ENCODE measurements around the gene PTPRD.
"Not testable (repeated sequence)": the region's sequence is repeated elsewhere in the genome, so short reads cannot be mapped to it uniquely, and the experiment has no call there.

Gene PTPRD

GRCh38 chr9:8713149-8713810 lies 1899.5 kb downstream of the PTPRD start:
- DNase-seq (ENCODE audit: low read depth in 1 of 2, low spot score in 1 of 2): no peak

GRCh38 chr9:8709731-8710130 lies 1903.1 kb downstream of the PTPRD start:
- DNase-seq (ENCODE audit: low read depth in 1 of 2, low spot score in 1 of 2): no peak

- DNase-seq (ENCODE audit: low read depth in 1 of 2, low spot score in 1 of 2): no peak
Measured at GRCh38 chr9:8708728-8709127, 1904.1 kb downstream of the PTPRD start.

DNA sequence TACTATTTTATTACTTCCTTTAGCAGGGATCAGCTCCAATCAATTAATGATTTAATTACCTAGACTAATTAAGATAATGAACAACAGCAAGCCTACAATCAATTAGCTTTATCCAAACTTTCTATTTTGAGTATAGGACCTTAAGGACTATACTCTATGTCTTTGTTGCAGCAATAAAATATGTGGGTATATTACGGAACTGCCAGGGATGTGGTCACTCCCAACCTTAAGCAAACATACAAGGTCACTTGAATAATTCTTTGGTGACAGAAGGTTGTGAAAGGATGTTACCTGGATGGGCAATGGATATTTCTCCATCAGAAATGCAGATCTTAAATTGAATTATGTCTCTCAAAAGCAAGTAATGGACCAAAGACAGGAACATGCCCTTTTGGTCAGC lies 1905.8 kb downstream of the PTPRD start:
- no peak for DNase-seq (ENCODE audit: low read depth in 1 of 2, low spot score in 1 of 2)

DNA sequence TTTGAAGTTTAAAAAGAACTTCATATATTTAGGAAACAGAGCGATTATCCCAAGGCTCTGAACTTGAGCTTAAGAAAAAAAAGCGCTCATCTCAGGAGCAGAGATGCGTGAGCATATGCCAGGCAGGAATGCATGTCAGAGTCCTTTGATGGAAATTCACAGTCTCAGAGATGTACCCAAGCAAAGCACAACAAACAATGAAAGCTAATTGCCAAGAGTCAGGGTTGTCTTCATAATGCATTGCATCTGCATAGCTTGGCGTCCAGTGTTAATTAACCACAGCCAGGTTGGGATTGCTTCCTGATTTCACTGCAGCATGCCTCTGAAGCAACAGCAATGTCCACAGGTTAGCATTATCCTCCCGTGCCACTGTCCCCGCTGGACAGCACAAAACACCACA lies 1906.3 kb downstream of the PTPRD start:
- DNase-seq (ENCODE audit: low read depth in 1 of 2, low spot score in 1 of 2): no peak

DNA sequence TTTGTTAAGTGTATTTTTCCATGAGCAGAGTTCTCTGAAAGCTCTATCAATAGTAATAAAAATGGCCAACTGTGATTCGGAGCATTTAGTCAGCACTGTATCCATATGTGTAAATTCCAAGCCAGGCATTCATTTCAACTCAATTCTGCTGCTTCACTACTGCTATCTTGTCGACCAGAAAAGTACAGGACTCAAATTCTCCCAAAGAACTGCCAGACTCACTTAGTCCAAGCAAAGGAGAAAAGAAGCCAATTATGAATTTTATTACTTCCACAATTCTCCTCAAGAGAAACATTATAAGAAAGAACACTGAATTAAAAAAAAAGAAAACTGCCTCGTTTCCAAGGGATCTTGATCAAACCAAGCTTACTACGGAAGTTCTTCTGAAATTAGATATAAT lies 1906.9 kb downstream of the PTPRD start:
- DNase-seq (ENCODE audit: low read depth in 1 of 2, low spot score in 1 of 2): no peak

DNA sequence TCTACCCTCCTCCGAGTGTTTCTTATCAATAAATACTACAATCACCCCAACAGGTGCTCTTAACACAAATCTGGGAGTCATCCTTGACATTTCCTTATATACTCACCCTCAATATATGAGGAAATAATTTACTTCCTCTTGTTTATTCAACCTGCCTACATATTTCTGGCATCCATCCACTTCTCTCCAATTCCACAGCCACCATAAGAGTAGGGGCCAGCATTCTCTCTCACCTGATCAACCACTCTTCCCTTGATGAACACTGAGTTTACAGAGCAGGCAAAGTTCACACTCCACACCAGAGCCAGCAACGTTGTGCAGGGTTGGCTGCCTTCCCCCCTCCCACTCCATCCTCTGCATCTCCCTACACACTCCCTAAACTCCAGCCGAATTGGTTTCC lies 1908.9 kb downstream of the PTPRD start:
- DNase-seq (ENCODE audit: low read depth in 1 of 2, low spot score in 1 of 2): no peak

DNA sequence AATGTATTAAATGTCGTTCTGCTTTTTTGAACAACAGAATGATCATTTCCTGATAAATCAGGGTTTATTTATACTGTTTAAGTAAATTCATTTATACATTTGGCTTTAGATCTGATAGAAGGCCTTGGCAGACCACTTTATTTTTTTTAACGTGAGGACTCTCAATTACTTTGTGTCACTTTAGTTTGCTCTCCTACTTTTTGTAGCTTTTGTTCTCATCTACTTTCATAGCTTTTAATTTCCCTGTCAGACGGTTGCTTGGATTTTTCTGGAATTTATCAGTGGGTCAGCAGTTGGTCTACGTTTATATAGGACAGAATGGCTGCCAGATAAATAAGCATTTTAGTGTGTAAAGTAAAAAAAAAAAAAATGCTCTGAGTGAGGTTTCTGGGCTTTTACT lies 1910.9 kb downstream of the PTPRD start:
- DNase-seq (ENCODE audit: low read depth in 1 of 2, low spot score in 1 of 2): no peak

DNA sequence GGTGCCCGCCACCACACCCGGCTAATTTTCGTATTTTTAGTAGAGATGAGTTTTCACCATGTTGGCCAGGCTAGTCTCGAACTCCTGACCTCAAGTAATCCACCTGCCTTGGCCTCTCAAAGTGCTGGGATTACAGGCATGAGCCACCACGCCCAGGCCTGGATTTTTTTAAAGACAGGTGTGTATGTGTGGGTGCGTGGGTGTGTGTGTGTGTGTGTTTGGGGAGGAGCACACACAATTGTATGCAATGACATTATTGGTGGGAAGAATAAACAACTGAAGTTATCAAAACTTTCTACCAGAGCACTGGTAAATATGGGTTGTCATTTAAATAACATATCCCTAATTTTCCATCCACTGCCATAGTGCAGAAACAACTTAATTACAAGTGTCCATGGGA lies 1915.2 kb downstream of the PTPRD start:
- not testable (repeated sequence) for DNase-seq (ENCODE audit: low read depth in 1 of 2, low spot score in 1 of 2)

DNA sequence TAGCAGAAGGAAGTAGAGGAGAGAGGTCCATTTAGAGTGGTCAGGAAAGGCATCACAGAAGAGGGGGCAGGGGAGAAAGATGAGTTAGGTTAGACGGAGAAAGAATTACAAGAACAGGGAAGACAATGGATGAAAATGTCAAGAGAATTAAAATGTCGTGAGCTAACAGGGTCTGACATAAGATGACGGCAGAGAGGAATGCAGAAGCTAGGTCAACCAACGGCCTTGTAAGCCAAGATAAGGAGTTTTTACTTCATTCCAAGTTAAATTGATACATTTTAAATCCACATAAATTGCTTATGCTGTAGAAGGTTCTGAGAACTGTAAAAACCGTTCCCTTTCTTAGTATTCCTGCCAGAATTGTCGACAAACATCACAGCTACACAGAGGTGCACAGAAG lies 1916.3 kb downstream of the PTPRD start:
- no peak for DNase-seq (ENCODE audit: low read depth in 1 of 2, low spot score in 1 of 2)

GRCh38 chr9:8694983-8695588 lies 1917.7 kb downstream of the PTPRD start:
- DNase-seq (ENCODE audit: low read depth in 1 of 2, low spot score in 1 of 2): no peak

DNA sequence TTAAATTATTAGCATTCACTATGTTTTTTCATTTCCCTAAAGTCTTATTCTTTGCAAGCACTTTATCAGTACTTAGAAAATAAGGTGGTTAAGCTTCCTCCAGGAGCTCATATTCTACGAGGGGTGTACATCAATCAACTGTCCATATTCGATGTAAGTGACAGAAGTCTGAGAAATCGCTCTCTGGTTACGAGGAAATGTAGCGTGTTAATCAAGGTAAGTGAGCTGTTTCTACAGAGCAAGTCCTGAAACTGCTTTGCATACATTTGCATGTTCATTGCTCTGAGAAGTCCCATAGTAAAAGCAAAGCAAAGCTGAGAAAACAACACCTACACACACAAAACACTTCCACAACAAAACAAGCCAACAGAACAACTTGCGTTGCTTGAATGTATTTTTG lies 1919.3 kb downstream of the PTPRD start:
- DNase-seq (ENCODE audit: low read depth in 1 of 2, low spot score in 1 of 2): no peak

GRCh38 chr9:8686516-8686915 lies 1926.3 kb downstream of the PTPRD start:
- DNase-seq (ENCODE audit: low read depth in 1 of 2, low spot score in 1 of 2): no peak

- no peak for DNase-seq (ENCODE audit: low read depth in 1 of 2, low spot score in 1 of 2)
Measured at GRCh38 chr9:8685825-8686224, 1927.0 kb downstream of the PTPRD start.

GRCh38 chr9:8684978-8685708 lies 1927.7 kb downstream of the PTPRD start:
- DNase-seq (ENCODE audit: low read depth in 1 of 2, low spot score in 1 of 2): no peak

GRCh38 chr9:8683496-8683895 lies 1929.3 kb downstream of the PTPRD start:
- no peak for DNase-seq (ENCODE audit: low read depth in 1 of 2, low spot score in 1 of 2)

GRCh38 chr9:8680658-8681057 lies 1932.1 kb downstream of the PTPRD start:
- no peak for DNase-seq (ENCODE audit: low read depth in 1 of 2, low spot score in 1 of 2)

- no peak for DNase-seq (ENCODE audit: low read depth in 1 of 2, low spot score in 1 of 2)
Measured at GRCh38 chr9:8680157-8680556, 1932.6 kb downstream of the PTPRD start.

DNA sequence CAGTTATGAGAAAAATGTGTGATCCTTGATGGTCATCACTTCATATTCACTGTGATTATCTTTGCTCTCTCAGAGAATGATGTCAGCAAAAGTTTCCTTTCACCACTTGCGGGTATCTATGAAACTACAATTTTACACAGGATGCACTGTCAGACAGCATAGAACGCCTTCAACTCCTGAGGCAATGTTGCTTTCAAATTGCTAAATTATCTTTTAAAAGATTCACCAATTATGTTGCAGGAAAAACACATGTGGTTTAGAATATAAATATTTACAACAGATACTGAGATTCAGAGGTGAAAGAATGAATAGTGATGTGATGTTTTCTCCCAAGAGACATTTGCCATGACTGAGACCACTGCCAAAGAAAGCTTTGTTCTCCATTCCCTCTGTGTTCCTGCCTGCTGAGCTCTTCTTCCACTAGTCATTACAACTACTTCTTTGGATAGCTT lies 1933.4 kb downstream of the PTPRD start:
- no peak for DNase-seq (ENCODE audit: low read depth in 1 of 2, low spot score in 1 of 2)

DNA sequence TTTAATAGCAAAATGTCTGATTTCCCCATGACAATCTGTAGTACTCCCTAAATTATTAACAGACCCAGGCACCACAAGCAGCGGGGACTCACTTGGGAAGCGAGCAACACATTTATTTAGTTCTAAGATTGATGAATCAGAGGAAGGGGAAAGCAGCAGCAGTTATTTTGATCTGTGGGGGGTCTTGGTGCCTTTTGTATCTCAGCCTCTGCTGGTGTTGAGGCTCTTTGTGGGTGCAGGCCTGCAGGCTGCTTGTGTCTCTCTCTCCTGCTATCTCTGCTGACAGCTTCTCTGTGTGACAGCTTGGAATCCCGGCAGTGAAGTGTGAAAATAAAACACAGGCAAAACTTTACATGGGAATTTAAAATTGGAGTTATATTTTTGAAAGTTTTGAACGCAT lies 1935.1 kb downstream of the PTPRD start:
- no peak for DNase-seq (ENCODE audit: low read depth in 1 of 2, low spot score in 1 of 2)

DNA sequence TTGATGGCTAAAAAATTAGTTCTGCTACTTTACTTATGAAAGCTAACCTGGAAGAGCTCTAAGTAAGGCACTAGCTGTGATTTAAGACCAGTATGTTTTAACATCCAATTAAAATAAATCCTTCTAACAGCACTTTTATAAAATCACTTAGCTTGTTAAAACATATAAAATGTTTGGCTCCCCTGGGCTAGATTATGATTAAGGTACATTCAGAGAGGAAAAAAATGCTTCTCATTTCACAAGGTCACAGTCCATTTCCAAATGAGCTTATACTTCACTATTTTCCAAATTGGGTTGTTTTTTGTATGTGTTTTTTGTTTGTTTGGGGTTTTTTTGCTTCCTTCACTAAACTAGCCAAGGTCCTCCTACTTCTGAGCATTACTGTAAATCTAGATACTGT lies 1938.3 kb downstream of the PTPRD start:
- DNase-seq (ENCODE audit: low read depth in 1 of 2, low spot score in 1 of 2): no peak

DNA sequence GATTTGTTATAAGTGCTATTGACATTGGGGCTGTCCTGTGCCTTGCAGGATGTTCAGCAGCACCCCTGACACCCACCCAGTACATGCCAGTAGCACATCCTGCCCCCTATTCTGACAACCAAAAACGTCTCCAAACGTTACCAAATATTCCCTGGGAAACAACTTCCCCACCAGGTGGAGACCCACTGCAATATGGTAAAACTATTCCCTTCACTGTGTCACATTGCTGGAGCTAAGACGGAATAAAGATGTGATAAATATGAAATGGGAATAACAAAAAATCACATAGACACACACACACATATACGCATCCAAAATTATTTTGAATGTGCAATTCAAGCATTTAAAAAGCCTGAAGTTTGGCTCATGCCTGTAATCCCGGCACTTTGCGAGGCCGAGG lies 1939.0 kb downstream of the PTPRD start:
- DNase-seq (ENCODE audit: low read depth in 1 of 2, low spot score in 1 of 2): no peak

GRCh38 chr9:8670751-8671150 lies 1942.1 kb downstream of the PTPRD start:
- DNase-seq (ENCODE audit: low read depth in 1 of 2, low spot score in 1 of 2): no peak
